Activated CD8-positive, alpha-beta T cell treated with anti-CD3 and anti-CD28 coated beads for 36 hours (primary cell): ENCODE results near the gene TANC2. TPM values are rescaled to one million over a fixed set of nuclear protein-coding genes. Genes with fewer than 3 reads are reported as not detected.

ENCODE experiments used
- ATAC-seq: fragments of 200-7000 bp; cut with Tn5 transposase; one replicate; pipeline ENCODE4 v1.10.0; 2021; ENCODE audit warnings: mild to moderate bottlenecking, moderate library complexity
- CTCF ChIA-PET: fragments of 350-600 bp; sonication (Branson Sonifier 250); formaldehyde crosslinking; loops from one replicate; lab custom pipeline; 2021; ENCODE audit warnings: antibody characterized with exemption; lab: Charles Lee
- POLR2A ChIA-PET: fragments of 350-600 bp; sonication (Branson Sonifier 250); formaldehyde crosslinking; loops from one replicate; lab custom pipeline; 2021; ENCODE audit warnings: antibody characterized with exemption; lab: Charles Lee
- DNase-seq: peaks from one replicate; pipeline ENCODE4 v3.0.0-alpha.2; 2020
- H3K27ac Mint-ChIP-seq: one replicate; pipeline ENCODE4 v1.8.0; 2021; ENCODE audit warnings: mild to moderate bottlenecking, mixed read lengths
- H3K27me3 Mint-ChIP-seq: one replicate; pipeline ENCODE4 v1.8.0; 2021; ENCODE audit warnings: mixed read lengths
- H3K36me3 Mint-ChIP-seq: one replicate; pipeline ENCODE4 v1.8.0; 2021; ENCODE audit warnings: low read depth, mixed read lengths
- H3K4me1 Mint-ChIP-seq: one replicate; pipeline ENCODE4 v1.8.0; 2021; ENCODE audit warnings: low read depth, mixed read lengths
- H3K4me3 Mint-ChIP-seq: one replicate; pipeline ENCODE4 v1.8.0; 2021; ENCODE audit warnings: mild to moderate bottlenecking, moderate library complexity, mixed read lengths
- H3K9me3 Mint-ChIP-seq: one replicate; pipeline ENCODE4 v1.8.0; 2021; ENCODE audit warnings: mixed read lengths
- intact Hi-C: fragments of 100-400 bp; cut with micrococcal nuclease; formaldehyde crosslinking; loops from one replicate; pipeline ENCODE4 v1.10.0; 2022
- total RNA-seq, 2 experiments: library from RNA; stranded (reverse); gene quantifications; one replicate each; pipeline ENCODE4 v1.2.3, GENCODE V29; 2021
- TF ChIP-seq, protein P1 (sequence below): fragments of 200-600 bp; IDR thresholded peaks from one replicate; pipeline ENCODE4 v1.8.0; 2022; ENCODE audit warnings: antibody characterized with exemption, mild to moderate bottlenecking

TANC2 gene
- total RNA-seq, 2 experiments from 2014 or later: 7.9 to 9.6 TPM

DNA sequence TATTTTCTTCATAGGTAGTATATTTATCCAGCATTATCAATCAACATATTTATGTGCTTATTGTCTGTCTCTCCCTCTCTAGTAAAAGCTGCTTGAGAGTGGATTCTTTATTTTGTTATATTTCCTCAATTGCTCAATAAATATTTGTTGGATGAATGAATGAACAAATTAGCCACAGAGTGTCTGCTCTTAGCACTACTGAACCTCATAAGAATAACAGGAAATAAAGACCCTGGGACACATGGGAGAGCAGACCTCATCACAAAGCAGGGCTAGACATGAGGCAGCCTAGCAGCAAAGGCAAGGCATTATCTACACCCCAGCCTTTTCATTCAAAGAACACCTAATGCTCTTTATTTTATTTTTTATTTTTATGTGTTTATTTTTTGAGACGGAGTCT lies 34.9 kb upstream of the TANC2 start:
- TF ChIP-seq, protein P1, sequence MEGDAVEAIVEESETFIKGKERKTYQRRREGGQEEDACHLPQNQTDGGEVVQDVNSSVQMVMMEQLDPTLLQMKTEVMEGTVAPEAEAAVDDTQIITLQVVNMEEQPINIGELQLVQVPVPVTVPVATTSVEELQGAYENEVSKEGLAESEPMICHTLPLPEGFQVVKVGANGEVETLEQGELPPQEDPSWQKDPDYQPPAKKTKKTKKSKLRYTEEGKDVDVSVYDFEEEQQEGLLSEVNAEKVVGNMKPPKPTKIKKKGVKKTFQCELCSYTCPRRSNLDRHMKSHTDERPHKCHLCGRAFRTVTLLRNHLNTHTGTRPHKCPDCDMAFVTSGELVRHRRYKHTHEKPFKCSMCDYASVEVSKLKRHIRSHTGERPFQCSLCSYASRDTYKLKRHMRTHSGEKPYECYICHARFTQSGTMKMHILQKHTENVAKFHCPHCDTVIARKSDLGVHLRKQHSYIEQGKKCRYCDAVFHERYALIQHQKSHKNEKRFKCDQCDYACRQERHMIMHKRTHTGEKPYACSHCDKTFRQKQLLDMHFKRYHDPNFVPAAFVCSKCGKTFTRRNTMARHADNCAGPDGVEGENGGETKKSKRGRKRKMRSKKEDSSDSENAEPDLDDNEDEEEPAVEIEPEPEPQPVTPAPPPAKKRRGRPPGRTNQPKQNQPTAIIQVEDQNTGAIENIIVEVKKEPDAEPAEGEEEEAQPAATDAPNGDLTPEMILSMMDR: no peak
- H3K9me3 Mint-ChIP-seq: no peaks in the 10 kb centered on the region
- DNase-seq (no peak), ATAC-seq (no peak)
- H3K27ac Mint-ChIP-seq: no peak overlapping the region
- H3K4me1 Mint-ChIP-seq: no peaks in the 10 kb centered on the region
- ChIA-PET CTCF (no interaction called here), POLR2A (no interaction called here)
- peaks cover 32% of the 10 kb centered on the region for H3K27me3 Mint-ChIP-seq
- H3K4me3 Mint-ChIP-seq: no peak overlapping the region
- H3K36me3 Mint-ChIP-seq: no peaks in the 10 kb centered on the region
- intact Hi-C loops: no loop called here

GRCh38 chr17:62933501-62934385 lies 32.3 kb upstream of the TANC2 start:
- H3K27me3 Mint-ChIP-seq: peaks cover 33% of the 10 kb centered on the region
- no peak overlapping the region for H3K4me3 Mint-ChIP-seq
- DNase-seq: no peak
- no peaks in the 10 kb centered on the region for H3K9me3 Mint-ChIP-seq
- no peaks in the 10 kb centered on the region for H3K4me1 Mint-ChIP-seq
- no peaks in the 10 kb centered on the region for H3K36me3 Mint-ChIP-seq
- no peak for ATAC-seq
- intact Hi-C loops: no loop called here
- H3K27ac Mint-ChIP-seq: no peak overlapping the region
- POLR2A ChIA-PET: no interaction called here
- TF ChIP-seq, protein P1: no peak
- CTCF ChIA-PET: no interaction called here

GRCh38 chr17:62935098-62935497 lies 30.9 kb upstream of the TANC2 start:
- Mint-ChIP-seq H3K4me3 (no peak overlapping the region), H3K9me3 (peaks cover 3% of the 10 kb centered on the region), H3K27me3 (peaks cover 31% of the 10 kb centered on the region), H3K4me1 (no peaks in the 10 kb centered on the region), H3K27ac (no peak overlapping the region), H3K36me3 (no peaks in the 10 kb centered on the region)
- intact Hi-C loops: no loop called here
- DNase-seq (no peak), ATAC-seq (no peak)
- TF ChIP-seq, protein P1: no peak
- CTCF ChIA-PET: no interaction called here
- POLR2A ChIA-PET: interaction anchor here (0.6 kb wide), 1 partner anchor 138 kb away, joined by 3 read pairs; no protein-coding TSS in a partner anchor

DNA sequence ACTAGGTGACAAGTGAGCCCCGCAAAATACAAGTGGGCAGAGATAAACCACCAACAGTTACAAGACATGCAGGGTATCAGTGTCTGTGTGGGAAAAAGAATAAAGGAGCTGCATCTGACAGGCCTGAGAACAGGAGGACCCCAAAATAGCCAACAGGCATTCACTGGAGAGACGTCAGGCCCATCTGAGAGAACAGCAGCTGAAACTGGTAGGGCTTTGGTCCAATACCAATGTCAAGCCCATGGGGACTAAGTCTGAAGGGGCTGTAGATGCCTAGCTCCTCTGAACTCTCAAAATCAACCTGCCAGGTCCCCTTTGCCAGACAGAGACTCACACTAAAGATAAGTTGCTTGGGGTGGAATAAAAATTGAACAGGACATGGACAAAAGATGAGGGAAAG lies 30.5 kb upstream of the TANC2 start:
- intact Hi-C loops: no loop called here
- H3K27me3 Mint-ChIP-seq: peaks cover 30% of the 10 kb centered on the region
- ATAC-seq (no peak), DNase-seq (no peak)
- TF ChIP-seq, protein P1: no peak
- H3K4me1 Mint-ChIP-seq: no peaks in the 10 kb centered on the region
- CTCF ChIA-PET: no interaction called here
- no peak overlapping the region for H3K4me3 Mint-ChIP-seq
- no peaks in the 10 kb centered on the region for H3K36me3 Mint-ChIP-seq
- H3K27ac Mint-ChIP-seq: no peak overlapping the region
- peaks cover 3% of the 10 kb centered on the region for H3K9me3 Mint-ChIP-seq
- POLR2A ChIA-PET: interaction anchor here (0.6 kb wide), 1 partner anchor 137 kb away, joined by 3 read pairs; no protein-coding TSS in a partner anchor

GRCh38 chr17:62937606-62938005 lies 28.4 kb upstream of the TANC2 start:
- no peak overlapping the region for H3K4me3 Mint-ChIP-seq
- POLR2A ChIA-PET: interaction anchor here (0.6 kb wide), 1 partner anchor 19 kb away, joined by 3 read pairs; no protein-coding TSS in a partner anchor
- ATAC-seq: no peak
- H3K27ac Mint-ChIP-seq: no peak overlapping the region
- H3K27me3 Mint-ChIP-seq: peaks cover 18% of the 10 kb centered on the region
- intact Hi-C loops: no loop called here
- peaks cover 15% of the 10 kb centered on the region for H3K9me3 Mint-ChIP-seq
- TF ChIP-seq, protein P1: no peak
- no peaks in the 10 kb centered on the region for H3K4me1 Mint-ChIP-seq
- no peak for DNase-seq
- CTCF ChIA-PET: no interaction called here
- H3K36me3 Mint-ChIP-seq: no peaks in the 10 kb centered on the region
